HG03108 (cell line): Measurements from ENCODE around the gene KANK4.

ENCODE experiments used
- ATAC-seq: cut with Tn5 transposase; IDR thresholded peaks from one replicate; pipeline ENCODE4 v1.9.1; 2021; ENCODE audit warnings: moderate library complexity; ENCODE audit not compliant: unreplicated experiment

KANK4 gene

GRCh38 chr1:62307895-62308492, 11.2 kb downstream of the KANK4 start:
- ATAC-seq = no peak

DNA sequence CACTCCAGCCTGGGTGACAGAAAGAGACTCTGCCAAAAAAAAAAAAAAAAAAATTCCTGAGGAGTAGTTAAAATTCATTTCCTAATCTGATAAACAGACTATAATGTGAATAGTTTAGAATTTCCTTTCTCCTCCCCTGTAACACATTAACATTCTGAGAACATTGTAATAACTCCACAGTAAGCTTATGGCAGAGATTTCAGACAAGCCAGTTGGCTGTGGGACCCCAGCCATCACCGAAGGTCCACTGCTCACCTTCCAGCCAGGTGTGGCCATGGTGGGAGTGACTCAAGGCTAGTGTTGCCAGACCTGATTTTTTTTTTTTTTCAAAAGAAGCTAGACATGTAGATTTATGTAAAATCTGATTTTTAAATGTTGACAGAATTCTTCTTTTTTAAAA, 11.8 kb downstream of the KANK4 start:
- ATAC-seq = no peak

GRCh38 chr1:62306065-62306464, 13.2 kb downstream of the KANK4 start:
- ATAC-seq = no peak

GRCh38 chr1:62304975-62305374, 14.3 kb downstream of the KANK4 start:
- no peak for ATAC-seq

GRCh38 chr1:62304515-62304914, 14.7 kb downstream of the KANK4 start:
- no peak for ATAC-seq

- ATAC-seq = no peak
Measured at GRCh38 chr1:62301726-62302390, 17.4 kb downstream of the KANK4 start.

DNA sequence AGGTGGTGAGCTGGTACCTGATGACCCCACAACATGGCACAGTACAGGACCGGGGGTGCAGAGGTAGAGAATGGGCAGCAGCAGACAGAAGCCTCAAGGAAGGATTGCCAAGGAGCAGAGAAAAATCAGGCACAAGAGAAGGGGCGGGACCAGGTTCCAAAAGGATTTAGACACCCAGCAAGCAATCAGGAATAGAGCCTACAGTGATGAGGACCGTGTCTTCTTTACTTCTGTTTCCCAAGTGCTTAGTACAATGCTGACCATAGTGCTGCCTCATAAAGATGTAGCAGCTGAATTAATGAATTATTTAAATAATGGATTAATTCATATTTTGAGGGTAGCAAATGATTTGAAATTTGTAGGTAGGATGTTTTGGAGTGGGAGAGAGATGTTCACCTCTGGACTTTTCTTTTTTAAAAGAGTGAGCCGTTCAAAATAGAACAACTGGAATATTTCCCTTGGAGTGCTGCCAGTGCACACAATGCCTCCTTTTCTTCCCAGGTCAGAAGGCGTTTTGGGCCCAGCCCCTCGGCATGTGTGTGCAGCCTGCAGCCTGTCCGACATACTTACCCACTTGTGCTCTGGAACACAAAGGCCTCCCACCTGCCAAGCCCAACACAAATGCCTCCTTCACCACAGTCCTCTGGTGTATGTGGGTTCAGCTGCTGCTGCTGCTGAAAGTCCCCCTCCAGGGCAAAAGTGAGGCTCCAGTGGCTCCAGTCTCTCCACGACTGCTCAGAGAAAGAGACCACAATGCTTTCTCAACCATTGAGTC, 19.6 kb downstream of the KANK4 start:
- ATAC-seq = no peak

DNA sequence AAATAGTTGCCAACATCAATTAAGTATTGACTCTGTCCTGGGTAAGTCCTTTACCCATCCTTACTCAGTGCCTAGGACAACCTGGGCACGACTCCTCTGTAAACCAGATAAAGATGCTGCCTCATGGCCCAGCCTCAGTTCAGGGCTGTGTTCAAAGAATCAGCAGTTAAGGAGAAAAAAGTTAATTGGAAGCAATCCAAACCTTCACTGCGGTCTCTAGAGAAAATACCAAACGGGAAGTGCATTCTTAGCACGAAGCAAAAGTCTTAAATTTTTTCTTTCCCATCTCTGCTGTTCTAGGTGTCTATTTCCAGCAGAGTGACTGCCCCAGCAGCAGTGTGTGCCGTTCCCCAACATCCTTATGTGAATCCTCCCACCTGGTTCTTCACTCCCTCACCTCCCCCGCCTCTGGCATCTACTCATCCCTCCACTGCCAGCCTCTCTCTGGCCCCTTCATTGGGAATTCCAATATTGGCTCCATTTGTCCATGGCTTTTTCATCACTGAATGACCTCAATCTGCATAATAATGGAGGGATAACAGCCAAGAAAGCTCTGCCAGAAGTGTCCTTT, 23.2 kb downstream of the KANK4 start:
- ATAC-seq = peak; percentile 88

- no peak for ATAC-seq
Measured at GRCh38 chr1:62294261-62294660, 25.0 kb downstream of the KANK4 start.

DNA sequence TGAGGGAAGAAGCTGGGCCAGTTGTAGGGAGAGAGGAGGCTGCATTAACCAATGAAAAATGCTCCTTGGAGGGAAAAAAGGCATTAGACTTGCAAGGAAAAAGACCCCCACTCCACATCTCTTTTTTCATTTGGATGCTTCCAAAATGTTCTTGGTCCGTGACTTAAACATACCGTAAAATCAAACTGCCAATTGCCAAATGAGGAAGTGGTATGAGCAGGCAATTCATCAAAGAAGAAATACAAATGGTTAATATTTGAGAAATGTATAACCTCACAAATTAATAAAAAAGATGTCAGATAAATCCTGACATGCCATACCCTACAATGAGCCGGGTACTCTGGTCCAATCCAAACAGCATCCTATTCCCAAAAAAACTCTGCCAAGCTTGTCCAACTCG, 30.6 kb downstream of the KANK4 start:
- ATAC-seq = no peak

DNA sequence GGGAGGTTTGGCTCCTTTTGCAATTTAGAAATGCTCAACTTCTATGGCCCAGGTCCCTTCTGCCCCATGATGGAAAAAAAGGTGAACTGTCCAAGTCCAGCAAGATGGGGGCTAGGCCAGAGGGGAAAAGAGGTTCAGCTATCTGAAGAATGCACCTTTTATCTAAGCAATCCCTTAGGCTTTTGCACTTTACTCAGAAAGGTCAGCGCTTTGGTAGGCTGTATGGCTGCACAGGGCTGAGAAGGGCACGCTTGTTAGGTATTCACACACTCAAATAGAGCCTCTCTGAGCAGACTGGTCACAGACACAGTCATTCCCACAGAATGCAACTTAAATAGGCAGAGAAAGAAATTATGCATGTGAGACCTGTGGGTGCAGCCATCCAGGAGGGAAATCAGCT, 31.0 kb downstream of the KANK4 start:
- ATAC-seq = no peak

DNA sequence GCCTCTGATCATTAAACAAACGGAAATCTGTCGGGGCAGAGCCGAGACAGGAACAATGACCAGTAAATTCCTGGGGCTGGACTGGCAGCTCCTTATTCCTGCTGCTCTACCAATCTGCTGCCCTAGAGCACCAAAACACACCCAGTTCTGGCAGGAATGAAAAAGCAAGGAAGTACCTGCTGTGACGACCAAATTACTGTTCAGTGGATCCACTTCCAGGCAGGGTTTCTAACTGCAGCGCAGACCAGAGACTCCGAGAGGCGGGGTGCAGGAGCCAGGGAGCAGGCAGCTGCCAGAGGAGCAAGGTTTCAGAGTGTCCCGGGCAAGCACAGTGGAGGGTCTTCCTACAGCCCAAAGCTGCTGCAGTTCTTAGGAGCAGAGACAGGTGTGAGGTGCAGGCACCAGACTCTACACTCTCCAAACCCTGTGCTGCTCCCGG, 32.4 kb downstream of the KANK4 start:
- ATAC-seq = no peak

- ATAC-seq = no peak
Measured at GRCh38 chr1:62285984-62286785, 33.0 kb downstream of the KANK4 start.

DNA sequence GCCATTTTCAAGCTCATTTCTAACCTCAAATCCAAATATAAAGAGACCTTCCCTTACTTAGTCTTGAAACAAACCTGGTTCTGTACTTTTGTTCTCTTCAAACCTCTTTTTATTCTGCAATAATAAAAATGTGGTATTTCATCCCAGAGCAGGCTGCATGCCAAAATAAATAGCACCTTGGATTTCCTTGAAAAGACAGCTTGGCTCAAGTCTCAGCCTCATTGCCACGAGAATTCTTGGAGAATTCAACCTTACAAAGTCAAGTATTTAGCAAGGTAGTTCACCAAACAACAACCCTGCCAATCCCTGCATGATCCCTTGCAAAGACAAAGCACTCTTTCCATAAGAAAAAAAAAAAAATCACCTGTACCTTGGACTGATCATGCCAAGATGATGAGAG, 33.8 kb downstream of the KANK4 start:
- no peak for ATAC-seq

DNA sequence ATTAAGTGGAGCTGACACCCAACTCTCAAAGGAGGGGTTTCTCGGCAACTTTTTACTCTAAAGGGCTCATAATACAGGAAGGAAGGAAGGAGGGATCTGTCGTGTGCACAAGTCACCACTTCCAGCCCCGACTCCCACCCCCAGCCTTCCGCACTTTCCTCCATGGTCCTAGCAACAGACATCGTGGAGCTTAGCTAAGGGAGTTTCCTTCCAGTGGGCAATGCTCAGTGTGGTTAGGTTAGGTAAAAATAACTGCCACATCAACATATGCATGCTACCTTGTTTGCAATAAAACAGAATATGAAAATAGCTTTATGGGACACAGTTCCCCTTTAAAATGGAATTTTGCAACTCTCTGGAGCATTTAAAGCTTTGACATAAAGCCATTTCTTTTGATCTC, 35.2 kb downstream of the KANK4 start:
- ATAC-seq = no peak

DNA sequence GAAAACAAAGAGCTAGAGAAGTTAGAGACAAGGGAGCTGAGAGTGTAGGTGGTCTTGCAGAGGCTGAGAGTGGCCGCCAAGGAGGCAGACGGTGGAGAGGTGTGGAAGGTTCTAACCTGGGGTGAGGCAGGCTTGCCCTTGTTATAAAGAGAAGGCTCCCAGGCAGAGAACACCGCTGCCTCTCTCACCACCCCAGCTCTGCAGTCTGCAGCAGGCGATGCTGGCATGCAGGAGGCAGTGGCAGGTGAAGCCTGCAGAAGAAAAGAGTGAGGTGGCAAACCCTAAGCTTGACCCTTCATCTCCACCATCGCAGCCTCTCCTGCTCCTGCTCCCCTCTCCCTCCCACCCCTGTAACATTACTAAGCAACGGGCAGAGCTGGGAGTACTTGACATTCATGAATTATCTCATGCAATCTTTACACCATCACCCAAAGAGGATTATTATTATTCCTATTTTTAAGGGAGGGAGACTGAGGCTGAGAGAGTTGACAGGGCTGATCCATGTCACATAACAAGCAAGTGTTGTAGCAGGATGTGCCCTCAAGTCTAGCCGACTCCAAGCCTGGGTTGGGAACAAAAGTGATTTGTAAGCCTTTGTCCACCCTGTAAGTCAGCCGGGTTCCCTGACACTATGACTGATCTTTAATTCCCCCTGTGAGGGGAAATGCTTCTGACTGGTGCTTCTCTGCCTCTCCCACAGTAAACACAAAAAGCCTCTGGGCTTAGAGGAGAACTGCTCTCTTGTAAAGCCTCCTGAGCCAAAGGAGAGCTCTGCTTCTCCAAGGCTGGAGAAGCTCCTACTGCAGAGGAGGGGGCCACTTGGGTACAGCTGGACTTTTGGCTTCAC, 36.1 kb downstream of the KANK4 start:
- no peak for ATAC-seq

GRCh38 chr1:62281922-62282555, 37.2 kb downstream of the KANK4 start:
- ATAC-seq = no peak

- ATAC-seq = no peak
Measured at GRCh38 chr1:62280960-62281465, 38.2 kb downstream of the KANK4 start.

DNA sequence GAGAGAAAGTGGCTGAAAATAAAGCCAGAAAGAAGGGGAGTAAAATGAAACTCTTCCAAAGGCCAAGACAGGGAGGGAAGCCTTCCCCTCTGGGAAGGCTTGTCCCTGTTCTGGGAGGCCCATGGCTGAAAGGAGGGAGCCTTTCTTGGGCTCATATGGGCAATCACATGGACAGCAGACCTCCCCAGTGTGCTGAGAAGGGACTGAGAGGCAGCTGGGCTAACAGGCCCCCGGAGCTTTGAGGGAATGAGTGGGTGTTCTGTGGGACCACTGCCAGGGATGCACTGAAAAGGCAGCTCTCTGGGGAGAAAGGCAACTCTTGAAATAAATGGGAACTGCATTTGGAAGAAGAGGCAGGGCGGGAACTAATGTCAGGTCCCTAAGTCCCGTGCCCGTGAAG, 39.1 kb downstream of the KANK4 start:
- ATAC-seq = no peak
